ENCODE measurements around the gene OLFM4.

The OLFM4 gene

GRCh38 chr13:53060840-53061490 is 32.4 kb downstream of the OLFM4 start:
- Histone ChIP-seq H3K4me1 (ENCODE audit: insufficient read depth, low read length) (no peaks in the 10 kb centered on the region), H4K20me1 (ENCODE audit: insufficient read depth, low read length) (no peaks in the 10 kb centered on the region), H2AFZ (ENCODE audit: low read depth, low read length) (no peak overlapping the region), H3K9me3 (ENCODE audit: insufficient read depth, low read length, severe bottlenecking) (no peaks in the 10 kb centered on the region), H3K4me2 (ENCODE audit: insufficient read depth, low read length) (no peak overlapping the region), H3K27me3 (ENCODE audit: insufficient read depth, low read length, poor library complexity) (no peaks in the 10 kb centered on the region), H3K27ac (ENCODE audit: low read length) (no peak overlapping the region), H3K9ac (ENCODE audit: low read depth, low read length) (no peak overlapping the region), H3K36me3 (ENCODE audit: insufficient read depth, low read length) (no peaks in the 10 kb centered on the region), H3K79me2 (ENCODE audit: insufficient read depth, low read length) (no peaks in the 10 kb centered on the region), H3K4me3 (ENCODE audit: low read depth in 1 of 2, low read length in 2 of 2) (no peak overlapping the region)
- DNase-seq (no peak), ATAC-seq (ENCODE audit: insufficient read depth, low read depth) (no peak)
- no peak for TF ChIP-seq CTCF (IDR thresholded peaks at IDR 0.05; ENCODE audit: borderline replicate concordance, extremely low read depth, low read length, poor library complexity, severe bottlenecking)
- no peak for TF ChIP-seq EZH2 (IDR thresholded peaks at IDR 0.05; ENCODE audit: borderline replicate concordance, low read depth, low read length, severe bottlenecking)

- H3K4me2 ChIP-seq (ENCODE audit: insufficient read depth, low read length): no peak overlapping the region
- DNase-seq: no peak
- H2AFZ ChIP-seq (ENCODE audit: low read depth, low read length): no peak overlapping the region
- no peak overlapping the region for H3K27ac ChIP-seq (ENCODE audit: low read length)
- no peak overlapping the region for H3K9ac ChIP-seq (ENCODE audit: low read depth, low read length)
- no peaks in the 10 kb centered on the region for H3K4me1 ChIP-seq (ENCODE audit: insufficient read depth, low read length)
- H3K4me3 ChIP-seq (ENCODE audit: low read depth in 1 of 2, low read length in 2 of 2): no peak overlapping the region
- no peaks in the 10 kb centered on the region for H3K27me3 ChIP-seq (ENCODE audit: insufficient read depth, low read length, poor library complexity)
- no peak for ATAC-seq (ENCODE audit: insufficient read depth, low read depth)
- H3K36me3 ChIP-seq (ENCODE audit: insufficient read depth, low read length): no peaks in the 10 kb centered on the region
- no peaks in the 10 kb centered on the region for H3K9me3 ChIP-seq (ENCODE audit: insufficient read depth, low read length, severe bottlenecking)
- no peaks in the 10 kb centered on the region for H3K79me2 ChIP-seq (ENCODE audit: insufficient read depth, low read length)
- no peaks in the 10 kb centered on the region for H4K20me1 ChIP-seq (ENCODE audit: insufficient read depth, low read length)
- TF ChIP-seq CTCF (IDR thresholded peaks at IDR 0.05; ENCODE audit: borderline replicate concordance, extremely low read depth, low read length, poor library complexity, severe bottlenecking) (no peak), EZH2 (IDR thresholded peaks at IDR 0.05; ENCODE audit: borderline replicate concordance, low read depth, low read length, severe bottlenecking) (no peak)
These were observed 36.1 kb downstream of the OLFM4 start for GRCh38 chr13:53064731-53065130.

GRCh38 chr13:53066411-53066810 is 37.8 kb downstream of the OLFM4 start:
- H2AFZ ChIP-seq (ENCODE audit: low read depth, low read length): no peak overlapping the region
- no peaks in the 10 kb centered on the region for H3K79me2 ChIP-seq (ENCODE audit: insufficient read depth, low read length)
- H3K9me3 ChIP-seq (ENCODE audit: insufficient read depth, low read length, severe bottlenecking): no peaks in the 10 kb centered on the region
- no peak overlapping the region for H3K4me2 ChIP-seq (ENCODE audit: insufficient read depth, low read length)
- H3K27ac ChIP-seq (ENCODE audit: low read length): no peak overlapping the region
- no peak for TF ChIP-seq CTCF (IDR thresholded peaks at IDR 0.05; ENCODE audit: borderline replicate concordance, extremely low read depth, low read length, poor library complexity, severe bottlenecking)
- TF ChIP-seq EZH2 (IDR thresholded peaks at IDR 0.05; ENCODE audit: borderline replicate concordance, low read depth, low read length, severe bottlenecking): no peak
- H3K36me3 ChIP-seq (ENCODE audit: insufficient read depth, low read length): no peaks in the 10 kb centered on the region
- no peaks in the 10 kb centered on the region for H3K4me1 ChIP-seq (ENCODE audit: insufficient read depth, low read length)
- DNase-seq: no peak
- H3K4me3 ChIP-seq (ENCODE audit: low read depth in 1 of 2, low read length in 2 of 2): no peak overlapping the region
- H3K9ac ChIP-seq (ENCODE audit: low read depth, low read length): no peak overlapping the region
- no peak for ATAC-seq (ENCODE audit: insufficient read depth, low read depth)
- H4K20me1 ChIP-seq (ENCODE audit: insufficient read depth, low read length): no peaks in the 10 kb centered on the region
- no peaks in the 10 kb centered on the region for H3K27me3 ChIP-seq (ENCODE audit: insufficient read depth, low read length, poor library complexity)
